ENCODE data around the gene CD8B.

CD8B gene

GRCh38 chr2:86800856-86801567, 60.7 kb downstream of the CD8B start:
- no peak for DNase-seq (ENCODE audit: low read depth)

GRCh38 chr2:86794861-86795260, 66.8 kb downstream of the CD8B start:
- no peak for DNase-seq (ENCODE audit: low read depth)

GRCh38 chr2:86793752-86794151, 67.9 kb downstream of the CD8B start:
- no peak for DNase-seq (ENCODE audit: low read depth)

- no peak for DNase-seq (ENCODE audit: low read depth)
These were observed 70.1 kb downstream of the CD8B start for GRCh38 chr2:86791573-86791972.

DNA sequence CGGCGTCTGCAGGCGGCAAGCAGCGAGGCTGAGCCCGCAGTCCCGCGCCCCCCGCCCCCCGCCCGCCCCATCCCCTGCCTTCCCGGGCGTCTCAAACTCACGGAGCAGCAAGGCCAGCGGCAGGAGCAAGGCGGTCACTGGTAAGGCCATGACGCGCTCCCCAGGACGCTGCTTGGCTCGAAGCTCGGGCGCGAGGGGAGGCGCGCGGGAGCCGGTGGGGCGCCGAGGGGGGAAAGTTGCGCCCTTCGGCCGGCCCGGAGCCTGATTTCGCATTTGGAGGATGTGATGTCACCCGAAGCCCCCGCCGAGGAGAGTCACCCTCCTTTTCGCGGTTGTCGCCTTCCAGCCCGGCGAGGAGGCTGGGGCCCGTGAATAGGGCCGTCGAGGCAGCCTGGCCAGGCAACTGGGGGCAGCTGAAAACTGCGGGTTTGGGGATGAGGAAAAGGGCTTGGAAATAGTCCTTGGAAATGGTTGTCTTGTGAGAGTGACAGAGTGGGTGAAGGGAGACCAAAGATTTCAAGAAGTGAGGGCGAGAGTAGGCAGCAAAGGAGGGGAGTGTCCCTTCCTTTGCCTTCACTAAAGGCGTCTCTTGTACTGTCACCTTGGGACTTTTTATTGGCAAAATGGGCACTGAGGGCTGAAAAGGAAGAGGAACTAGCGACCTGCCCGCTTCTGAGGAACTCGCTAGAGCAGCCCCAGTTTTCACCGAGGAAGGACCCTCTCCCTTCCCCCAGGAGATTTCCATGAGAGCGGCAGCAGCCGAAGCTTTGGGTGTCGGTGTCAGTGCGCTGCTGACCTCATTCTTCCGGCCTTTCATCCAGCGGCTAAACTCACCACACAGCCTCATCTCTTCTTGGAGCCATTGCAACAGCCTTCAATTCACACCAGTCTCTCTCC, 70.8 kb downstream of the CD8B start, which contains the start of gene CD8A:
TSS of gene CD8A (minus strand) at position 238 of the 897 bp plus-strand sequence. CDS start at position 150, 88 bp downstream.
- no peak for DNase-seq (ENCODE audit: low read depth)

DNA sequence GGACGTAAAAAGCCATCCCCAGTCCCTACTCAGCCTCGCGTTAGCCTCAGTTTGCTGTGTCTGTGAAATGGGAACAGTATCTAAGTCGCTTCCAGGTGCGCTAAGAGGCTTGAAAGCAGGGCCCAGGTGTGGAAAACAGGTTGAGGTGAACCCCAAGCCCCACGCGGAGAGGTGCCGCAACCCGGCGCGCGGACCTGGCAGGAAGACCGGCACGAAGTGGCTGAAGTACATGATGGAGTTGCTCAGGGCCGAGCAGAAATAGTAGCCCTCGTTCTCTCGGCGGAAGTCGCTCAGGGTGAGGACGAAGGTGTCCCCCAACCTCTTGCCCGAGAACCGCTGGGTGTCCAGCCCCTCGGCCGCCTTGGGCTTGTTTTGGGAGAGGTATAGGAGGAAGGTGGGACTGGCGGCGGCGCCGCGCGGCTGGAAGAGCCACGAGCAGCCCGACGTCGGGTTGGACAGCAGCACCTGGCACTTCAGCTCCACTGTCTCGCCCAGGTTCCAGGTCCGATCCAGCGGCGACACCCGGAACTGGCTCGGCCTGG, 71.5 kb downstream of the CD8B start:
- no peak for DNase-seq (ENCODE audit: low read depth)

DNA sequence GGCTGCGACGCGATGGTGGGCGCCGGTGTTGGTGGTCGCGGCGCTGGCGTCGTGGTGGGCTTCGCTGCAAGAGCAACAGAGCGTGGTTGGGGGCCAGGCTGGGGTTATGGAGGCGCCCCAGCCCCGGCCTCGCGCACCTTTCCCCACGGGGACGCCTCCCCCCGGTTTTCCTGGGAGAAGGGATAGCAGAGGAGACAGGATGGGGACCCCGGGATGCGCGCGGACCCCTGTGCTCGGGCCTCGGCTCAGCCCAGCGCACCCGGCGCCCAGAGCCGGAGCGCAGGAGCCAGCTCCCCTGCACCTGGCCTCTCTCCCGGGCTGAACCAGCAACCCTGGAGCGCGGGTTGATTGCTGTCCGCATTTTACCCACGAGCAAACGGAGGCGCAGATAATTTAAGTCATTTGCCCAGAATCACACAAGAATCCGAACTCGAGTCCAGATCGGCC, 72.0 kb downstream of the CD8B start:
- DNase-seq (ENCODE audit: low read depth), result no peak

GRCh38 chr2:86788881-86789686, 72.6 kb downstream of the CD8B start:
- DNase-seq (ENCODE audit: low read depth), result no peak

- no peak for DNase-seq (ENCODE audit: low read depth)
These were observed 73.5 kb downstream of the CD8B start for GRCh38 chr2:86788165-86788564.

- DNase-seq (ENCODE audit: low read depth), result no peak
These were observed 74.0 kb downstream of the CD8B start for GRCh38 chr2:86787736-86788135.

- DNase-seq (ENCODE audit: low read depth), result no peak
These were observed 75.6 kb downstream of the CD8B start for GRCh38 chr2:86786001-86786536.

- no peak for DNase-seq (ENCODE audit: low read depth)
These were observed 76.2 kb downstream of the CD8B start for GRCh38 chr2:86785456-86785855.

- DNase-seq (ENCODE audit: low read depth), result no peak
These were observed 77.9 kb downstream of the CD8B start for GRCh38 chr2:86783615-86784339.

DNA sequence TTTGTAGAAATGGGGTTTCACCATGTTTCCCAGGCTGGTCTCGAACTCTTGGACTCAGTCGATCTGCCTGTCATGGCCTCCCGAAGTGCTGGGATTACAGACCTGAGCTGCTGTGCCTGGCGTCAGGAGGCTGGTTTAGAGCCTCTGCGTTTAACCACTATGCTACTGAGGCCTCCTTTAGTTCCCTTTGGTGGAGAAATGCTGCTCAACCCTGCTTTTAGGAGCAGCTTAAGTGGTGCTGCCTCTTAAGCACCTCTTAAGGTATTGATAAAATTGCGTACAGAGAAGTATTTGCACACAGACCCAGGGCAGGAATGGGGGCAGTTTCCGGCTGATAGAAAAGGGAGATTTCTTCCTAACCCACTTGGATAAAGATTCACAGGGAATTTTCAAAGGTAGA, 78.9 kb downstream of the CD8B start:
- DNase-seq (ENCODE audit: low read depth), result no peak

- no peak for DNase-seq (ENCODE audit: low read depth)
These were observed 80.3 kb downstream of the CD8B start for GRCh38 chr2:86781363-86781762.

DNA sequence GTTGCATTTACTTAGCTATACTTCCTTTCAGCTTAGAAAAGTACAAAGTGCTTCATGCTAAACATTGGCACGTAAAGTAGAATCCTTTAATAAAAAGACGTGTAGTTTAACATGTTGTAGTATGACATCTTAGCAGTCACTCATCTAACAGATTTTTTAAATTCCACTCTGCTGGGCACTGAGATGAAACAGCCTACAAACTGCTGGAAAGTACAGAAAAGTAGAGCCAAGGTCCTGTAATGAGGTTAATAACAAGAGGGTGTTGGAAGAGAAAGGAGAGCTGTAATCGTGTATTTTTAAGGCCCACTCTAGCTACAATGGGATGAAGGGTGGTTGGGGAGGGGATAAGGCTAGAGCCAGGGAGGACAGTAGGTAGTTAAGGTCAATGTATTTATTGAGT, 81.7 kb downstream of the CD8B start:
- no peak for DNase-seq (ENCODE audit: low read depth)

DNA sequence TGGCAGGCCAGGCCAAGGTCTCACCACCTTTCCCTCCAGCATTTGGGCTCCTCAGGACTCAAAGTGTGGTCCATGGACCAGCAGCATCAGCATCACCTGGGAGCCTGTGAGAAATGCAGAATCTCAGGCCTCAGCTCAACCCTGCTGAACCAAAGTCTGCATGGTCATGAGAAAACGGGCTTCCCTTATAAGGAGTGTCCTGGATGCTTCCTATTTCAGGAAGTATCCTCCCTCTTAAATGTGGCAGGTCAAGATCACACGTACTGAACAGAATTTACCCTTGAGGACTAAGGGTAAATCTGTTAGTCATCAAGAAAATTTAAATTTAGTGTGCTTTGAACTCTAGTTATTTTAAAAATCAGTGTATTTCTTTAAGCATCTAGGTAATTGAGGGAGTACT, 82.7 kb downstream of the CD8B start:
- DNase-seq (ENCODE audit: low read depth), result no peak

DNA sequence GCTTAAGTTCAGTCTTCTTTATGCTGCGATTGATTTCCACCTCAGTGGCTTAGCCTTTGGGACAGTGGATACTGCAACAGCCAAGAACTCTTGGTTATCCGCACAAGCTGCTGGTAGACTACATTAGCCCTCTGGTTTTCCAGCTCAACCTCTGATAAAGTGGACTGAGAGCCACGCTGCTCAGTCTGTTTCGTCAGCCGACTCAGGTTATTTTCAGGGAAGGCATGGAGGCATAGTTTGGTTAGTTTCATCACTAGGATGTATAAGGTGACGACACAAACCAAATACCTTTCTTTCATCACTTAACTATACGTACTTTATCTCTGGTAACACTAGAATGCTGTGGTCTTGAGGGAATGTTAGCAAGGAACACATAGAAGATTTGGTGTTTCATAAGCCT, 85.2 kb downstream of the CD8B start:
- no peak for DNase-seq (ENCODE audit: low read depth)

- no peak for DNase-seq (ENCODE audit: low read depth)
These were observed 86.3 kb downstream of the CD8B start for GRCh38 chr2:86775338-86775737.

GRCh38 chr2:86774862-86775261, 86.8 kb downstream of the CD8B start:
- no peak for DNase-seq (ENCODE audit: low read depth)

DNA sequence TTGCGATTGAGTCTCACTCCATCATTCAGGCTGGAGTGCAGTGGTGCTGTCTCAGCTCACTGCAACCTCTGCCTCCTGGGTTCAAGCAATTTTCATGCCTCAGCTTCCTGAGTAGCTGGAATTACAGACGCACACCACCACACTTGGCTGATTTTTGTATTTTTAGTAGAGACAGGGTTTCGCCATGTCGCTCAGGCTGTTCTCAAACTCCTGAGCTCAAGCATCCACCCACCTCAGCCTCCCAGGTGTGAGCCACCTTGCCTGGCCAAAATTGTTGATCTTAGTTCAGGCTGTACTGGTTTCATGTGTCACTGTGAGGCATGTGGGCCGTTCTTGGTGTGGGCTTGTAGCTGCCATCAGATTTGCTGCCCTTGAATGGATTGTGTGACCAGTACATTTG, 89.1 kb downstream of the CD8B start:
- DNase-seq (ENCODE audit: low read depth), result no peak

Data from HS-27A (cell line).